T47D (cell line): Measurements from ENCODE around the gene PRRX2.
"Not testable (repeated sequence)": the region's sequence is repeated elsewhere in the genome, so short reads cannot be mapped to it uniquely, and the experiment has no call there.

ENCODE experiments used
- DNase-seq, 2 experiments: peaks; one replicate each; pipeline versions ENCODE4 v3.0.0 to v3.0.0-alpha.2; 2011 to 2012; ENCODE audit warnings: low read depth in 1 of 2, low spot score in 1 of 2
- JUND ChIP-seq: IDR thresholded peaks from 2 replicates; pipeline ENCODE4 v1.6.1; 2012; ENCODE audit warnings: low read depth
- in situ Hi-C: cut with HindIII; loops from 2 replicates; pipeline ENCODE4 v1.10.0; 2016; ENCODE audit warnings: low sequenced_read_pairs, low pct_unique_long_range_greater_than_20kb

Gene PRRX2

DNA sequence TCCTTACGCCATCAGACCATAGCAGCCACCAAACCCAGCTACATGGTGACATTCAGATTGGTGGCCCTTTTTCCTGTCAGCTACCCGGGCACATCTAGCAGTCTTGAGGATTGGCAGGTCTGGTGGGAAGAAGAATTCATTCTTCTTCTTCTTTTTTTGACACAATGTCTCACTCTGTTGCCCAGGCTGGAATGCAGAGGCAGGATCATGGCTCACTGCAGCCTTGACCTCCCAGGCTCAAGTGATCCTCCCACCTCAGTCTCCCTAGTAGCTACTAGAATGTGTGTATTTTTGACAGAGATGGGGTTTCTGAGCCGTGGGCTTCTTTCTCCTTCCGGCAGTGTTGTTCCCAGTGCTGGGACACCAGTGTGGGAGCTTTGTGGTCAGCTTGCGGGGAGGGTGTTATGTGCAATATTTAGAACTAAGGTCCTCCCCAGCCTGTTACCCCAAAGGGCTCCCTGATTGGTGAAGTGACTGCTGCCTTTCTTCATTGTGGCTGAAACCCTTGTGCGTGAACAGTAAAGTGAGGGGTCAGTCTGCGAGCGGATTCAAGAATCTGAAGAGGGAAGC is 36.1 kb upstream of the PRRX2 start:
- in situ Hi-C loops = no loop called here
- no peak for TF ChIP-seq JUND
- no peak for DNase-seq

GRCh38 chr9:129630967-129631673 is 34.3 kb upstream of the PRRX2 start:
- TF ChIP-seq JUND = no peak
- DNase-seq = no peak
- in situ Hi-C loops = no loop called here

DNA sequence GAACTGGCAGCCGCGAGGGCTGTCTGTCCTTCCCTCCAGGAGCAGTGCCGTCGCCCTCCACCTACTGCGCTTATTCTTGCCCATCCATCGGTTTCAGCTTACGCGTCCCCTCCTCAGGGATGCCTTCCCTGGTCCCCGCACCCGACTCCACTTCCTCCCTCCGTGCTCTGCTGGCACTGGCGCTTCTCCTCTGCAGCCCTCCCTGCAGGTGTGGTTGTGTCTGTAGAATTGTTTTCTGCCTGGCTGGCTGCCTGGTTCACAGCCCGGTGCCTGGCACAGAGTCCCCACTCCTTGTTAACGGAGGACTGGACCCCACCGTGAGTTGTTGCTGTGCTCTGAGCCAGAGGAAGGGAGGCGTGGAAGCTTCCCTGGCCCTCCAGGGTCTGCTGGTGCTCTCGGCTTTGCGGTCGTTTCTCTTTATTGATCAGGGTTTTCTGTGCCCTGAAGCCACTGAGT is 33.7 kb upstream of the PRRX2 start:
- in situ Hi-C loops = no loop called here
- DNase-seq = no peak
- no peak for TF ChIP-seq JUND

DNA sequence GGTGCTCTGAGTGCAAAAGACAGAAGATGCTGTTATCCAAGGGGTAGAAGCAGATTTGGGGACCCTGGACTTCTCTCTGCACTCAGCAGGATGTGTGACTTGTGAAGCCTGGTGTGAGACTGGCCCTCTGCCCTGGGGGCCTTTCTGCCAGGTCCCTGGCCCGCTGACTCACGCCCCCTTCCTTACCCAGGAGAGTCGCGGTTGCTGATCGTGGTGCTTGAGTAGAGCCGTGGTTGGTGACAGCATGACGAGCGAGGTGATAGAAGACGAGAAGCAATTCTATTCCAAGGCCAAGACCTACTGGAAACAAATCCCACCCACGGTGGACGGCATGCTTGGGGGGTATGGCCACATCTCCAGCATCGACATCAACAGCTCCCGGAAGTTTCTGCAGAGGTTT is 33.0 kb upstream of the PRRX2 start:
- no peak for TF ChIP-seq JUND
- in situ Hi-C loops = no loop called here
- no peak for DNase-seq

DNA sequence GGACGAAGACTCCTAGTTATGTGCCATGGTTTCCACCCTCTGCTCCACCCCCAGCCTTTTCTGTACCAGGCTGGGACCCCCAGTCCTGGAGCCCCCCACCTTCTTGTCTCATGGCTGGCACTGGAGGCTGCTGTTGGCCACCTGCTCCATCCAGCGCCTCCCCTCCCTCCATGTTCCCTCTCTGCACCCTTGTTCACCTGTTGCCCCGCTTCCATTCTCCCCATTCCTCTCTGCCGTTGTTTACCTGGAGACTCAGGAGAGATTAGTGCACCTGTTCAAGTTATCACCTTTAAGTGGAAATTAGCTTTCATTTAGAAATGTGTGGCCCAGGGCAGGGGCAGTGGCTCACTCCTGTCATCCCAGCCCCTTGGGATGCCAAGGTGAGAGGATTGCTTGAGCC is 32.2 kb upstream of the PRRX2 start:
- DNase-seq = no peak
- in situ Hi-C loops = no loop called here
- no peak for TF ChIP-seq JUND

GRCh38 chr9:129633848-129634247 is 31.6 kb upstream of the PRRX2 start:
- DNase-seq = no peak
- in situ Hi-C loops = no loop called here
- no peak for TF ChIP-seq JUND

DNA sequence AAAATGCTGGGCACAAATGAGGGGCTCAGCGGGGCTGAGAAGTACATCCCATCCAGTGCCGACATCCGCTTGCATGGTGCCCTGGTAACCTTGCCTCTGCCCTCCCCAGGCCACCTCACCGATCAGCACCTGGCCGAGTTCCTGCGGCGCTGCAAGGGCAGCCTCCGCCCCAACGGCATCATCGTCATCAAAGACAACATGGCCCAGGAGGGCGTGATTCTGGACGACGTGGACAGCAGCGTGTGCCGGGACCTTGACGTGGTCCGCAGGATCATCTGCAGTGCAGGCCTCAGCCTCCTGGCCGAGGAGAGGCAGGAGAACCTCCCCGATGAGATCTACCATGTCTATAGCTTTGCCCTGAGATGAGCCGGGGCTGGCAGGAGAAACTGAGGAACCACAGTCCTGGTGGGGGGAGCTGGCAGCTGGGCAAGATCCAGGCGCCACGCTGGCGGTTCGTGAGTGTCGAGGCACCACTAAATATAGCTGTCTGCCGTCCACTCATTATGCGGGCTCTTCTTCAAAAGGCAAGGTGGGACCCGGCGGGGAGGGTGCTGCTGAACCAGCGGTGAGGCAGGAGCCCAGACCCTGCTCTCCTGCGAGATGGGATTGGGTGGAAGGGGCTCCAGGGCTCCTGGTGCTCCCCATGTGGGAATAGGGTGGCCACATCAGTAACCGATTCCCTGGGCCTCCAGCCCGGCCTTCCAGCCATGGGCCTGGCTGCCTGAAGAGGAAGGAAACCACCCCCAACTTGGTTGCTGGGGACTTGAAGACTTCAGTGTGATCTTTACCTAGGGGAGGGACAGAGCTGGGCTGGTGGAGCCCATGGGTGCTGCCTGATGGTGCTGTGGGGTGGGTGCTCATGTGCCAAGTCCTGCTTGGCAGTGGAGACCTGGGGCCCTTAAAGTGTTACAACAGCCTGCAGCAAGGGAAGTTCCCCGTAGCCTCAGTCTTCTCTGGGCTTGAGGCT is 30.1 kb upstream of the PRRX2 start:
- no peak for TF ChIP-seq JUND
- no peak for DNase-seq
- in situ Hi-C loops = no loop called here

- DNase-seq, in situ Hi-C loops: not testable (repeated sequence)
Measured at GRCh38 chr9:129636343-129636742, 29.1 kb upstream of the PRRX2 start.

DNA sequence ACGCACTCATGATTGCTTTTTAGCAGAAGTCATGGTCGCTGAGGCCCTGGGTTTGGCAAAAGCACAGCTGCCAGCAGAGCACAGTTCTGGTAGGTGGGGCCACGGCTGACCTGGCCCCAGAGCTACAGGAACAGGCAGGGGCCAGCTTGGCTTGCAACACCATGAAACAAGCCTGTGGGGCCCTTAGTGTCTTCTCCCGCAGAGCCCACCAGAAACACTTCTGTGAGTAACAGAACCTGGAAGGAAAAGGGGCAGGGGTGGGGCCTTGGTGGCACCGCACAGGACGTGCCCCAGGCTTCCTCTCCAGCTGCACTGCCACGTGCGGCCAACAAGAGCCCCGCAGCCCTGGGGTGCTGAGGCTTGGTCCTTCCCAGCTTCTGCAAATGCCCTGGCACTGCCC is 28.3 kb upstream of the PRRX2 start:
- DNase-seq = no peak
- TF ChIP-seq JUND = no peak
- in situ Hi-C loops = no loop called here

DNA sequence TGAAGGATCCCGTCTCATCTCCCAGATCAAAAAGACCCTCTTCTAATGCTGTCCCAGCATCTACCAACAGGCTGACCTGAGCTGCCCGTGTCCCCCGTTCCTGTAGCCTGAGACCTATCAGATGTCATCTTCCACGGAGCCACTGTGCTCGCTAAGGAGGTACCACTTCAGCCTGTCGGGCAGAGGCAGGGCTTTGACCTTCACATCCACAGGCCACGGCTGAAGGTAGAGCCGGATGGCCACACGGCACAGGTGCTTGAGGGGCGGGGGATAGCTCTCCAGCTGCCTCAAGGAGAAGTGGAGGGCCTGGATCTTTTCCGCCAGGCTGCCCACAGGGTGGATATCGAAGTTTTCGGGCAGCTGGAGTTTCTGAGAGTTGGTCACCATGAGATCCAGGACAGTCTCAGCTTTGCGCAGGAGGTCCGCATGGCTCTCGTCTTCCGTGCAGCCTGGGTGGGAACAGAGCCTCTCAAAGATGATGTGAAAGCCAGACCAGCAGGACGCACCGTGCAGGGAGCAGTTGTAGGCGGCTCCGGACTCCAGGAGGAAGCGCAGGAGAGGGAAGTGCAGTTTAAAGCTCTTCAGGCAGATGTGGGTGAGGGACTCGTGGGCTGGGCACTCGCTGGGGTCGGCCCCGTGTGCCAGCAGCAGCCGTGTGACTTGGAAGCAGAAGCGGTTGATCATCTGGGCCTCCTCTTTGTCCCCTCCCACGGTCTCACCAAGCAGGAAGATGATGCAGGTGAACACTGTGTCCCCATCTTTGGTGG is 27.6 kb upstream of the PRRX2 start:
- no peak for TF ChIP-seq JUND
- in situ Hi-C loops = no loop called here
- DNase-seq = no peak

- in situ Hi-C loops = no loop called here
- DNase-seq = no peak
- TF ChIP-seq JUND = no peak
Measured at GRCh38 chr9:129639034-129639630, 26.3 kb upstream of the PRRX2 start.

GRCh38 chr9:129639756-129640085 is 25.7 kb upstream of the PRRX2 start:
- no peak for DNase-seq
- in situ Hi-C loops = no loop called here
- no peak for TF ChIP-seq JUND
